SIG-M5 (cell line): ENCODE results near the gene SYT1.
"Not testable (repeated sequence)": the region's sequence is repeated elsewhere in the genome, so short reads cannot be mapped to it uniquely, and the experiment has no call there.

Experiments used
- DNase-seq: peaks from one replicate; lab custom pipeline; 2025; lab: John Stamatoyannopoulos, UW

SYT1 gene

GRCh38 chr12:79141776-79142175 lies 277.2 kb downstream of the SYT1 start:
- no peak for DNase-seq

- DNase-seq: no peak
Observed at GRCh38 chr12:79143803-79144202, 279.2 kb downstream of the SYT1 start.

GRCh38 chr12:79151956-79152355 lies 287.4 kb downstream of the SYT1 start:
- DNase-seq: no peak

DNA sequence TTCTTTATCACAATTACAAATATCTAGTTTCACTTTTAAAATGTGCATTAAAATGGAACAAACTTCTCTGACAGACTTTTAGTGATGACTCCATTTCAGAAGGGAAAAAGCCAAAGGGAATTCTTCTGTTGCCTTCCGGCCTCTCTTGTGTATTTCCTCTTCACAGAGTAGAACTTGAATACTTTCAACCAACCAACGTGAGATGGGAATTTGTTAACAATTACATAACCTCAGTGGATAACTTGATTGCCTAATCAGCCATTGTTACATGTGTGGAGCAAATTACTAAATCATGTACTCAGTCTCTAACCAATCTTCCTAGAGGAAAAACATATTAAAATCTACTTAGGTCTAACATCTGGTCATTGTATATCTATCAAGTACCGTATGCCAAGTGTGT lies 291.1 kb downstream of the SYT1 start:
- DNase-seq: no peak

- no peak for DNase-seq
Observed at GRCh38 chr12:79156846-79157463, 292.4 kb downstream of the SYT1 start.

- DNase-seq: no peak
Observed at GRCh38 chr12:79161249-79161934, 296.8 kb downstream of the SYT1 start.

GRCh38 chr12:79162147-79162772 lies 297.7 kb downstream of the SYT1 start:
- no peak for DNase-seq

GRCh38 chr12:79162948-79163347 lies 298.4 kb downstream of the SYT1 start:
- no peak for DNase-seq

GRCh38 chr12:79164890-79165289 lies 300.3 kb downstream of the SYT1 start:
- DNase-seq: no peak

DNA sequence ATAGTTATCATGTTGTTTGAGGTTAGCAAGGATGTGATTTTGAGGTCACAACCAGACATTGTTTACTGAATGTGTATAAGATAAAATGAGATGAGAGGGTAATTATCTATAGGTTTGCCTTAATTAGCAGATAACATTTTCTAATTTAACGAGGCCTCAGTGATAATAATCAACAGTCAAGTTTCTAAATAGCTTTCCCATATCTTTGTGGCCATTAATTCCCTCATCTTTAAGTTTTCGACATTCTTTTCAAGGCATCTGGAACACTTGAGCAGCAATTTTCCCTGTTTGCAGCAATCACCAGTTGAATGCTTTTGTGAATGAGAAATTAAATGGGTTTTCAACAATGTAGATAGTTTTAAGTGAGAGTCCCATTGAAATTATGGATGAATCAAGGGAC lies 304.1 kb downstream of the SYT1 start:
- no peak for DNase-seq

DNA sequence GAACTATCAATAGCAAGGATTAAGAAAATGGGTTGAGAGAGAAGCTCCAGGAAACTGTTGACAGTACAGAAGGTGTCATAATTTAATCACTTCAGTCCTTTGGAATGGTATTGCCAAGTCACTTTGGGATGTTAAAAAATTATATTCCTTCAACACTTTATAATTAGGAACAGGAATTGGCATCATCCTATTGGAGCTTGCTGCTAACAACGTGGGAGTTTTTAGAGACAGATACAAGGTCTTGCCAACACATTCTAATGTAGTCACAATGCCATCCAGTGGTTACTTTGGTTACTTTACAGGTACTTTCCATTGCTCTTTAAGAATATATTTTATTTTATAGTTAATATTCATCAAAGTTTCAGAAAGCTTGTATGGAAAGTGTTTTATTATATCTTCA lies 310.1 kb downstream of the SYT1 start:
- no peak for DNase-seq

- no peak for DNase-seq
Observed at GRCh38 chr12:79183003-79183402, 318.4 kb downstream of the SYT1 start.

GRCh38 chr12:79183926-79184325 lies 319.4 kb downstream of the SYT1 start:
- no peak for DNase-seq

DNA sequence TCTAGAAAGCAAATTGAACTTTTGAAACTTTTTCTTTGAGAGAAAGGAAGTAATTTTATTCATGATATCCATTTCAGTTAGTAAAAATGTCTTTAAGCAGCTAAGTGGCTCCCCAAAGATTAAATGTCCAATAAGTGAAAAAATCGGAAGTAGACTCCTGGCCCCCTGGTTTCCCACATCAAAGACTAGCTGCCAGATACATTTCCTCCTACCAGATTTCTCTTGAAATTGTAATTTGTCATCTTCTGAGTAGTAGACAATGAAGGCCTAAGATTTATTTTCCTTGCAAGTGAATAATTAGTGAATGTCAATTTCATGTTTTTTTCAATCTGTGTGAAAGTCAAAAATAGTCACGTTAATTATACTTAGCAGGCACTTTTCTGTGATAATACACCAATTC lies 321.9 kb downstream of the SYT1 start:
- DNase-seq: no peak

- no peak for DNase-seq
Observed at GRCh38 chr12:79187032-79187431, 322.5 kb downstream of the SYT1 start.

DNA sequence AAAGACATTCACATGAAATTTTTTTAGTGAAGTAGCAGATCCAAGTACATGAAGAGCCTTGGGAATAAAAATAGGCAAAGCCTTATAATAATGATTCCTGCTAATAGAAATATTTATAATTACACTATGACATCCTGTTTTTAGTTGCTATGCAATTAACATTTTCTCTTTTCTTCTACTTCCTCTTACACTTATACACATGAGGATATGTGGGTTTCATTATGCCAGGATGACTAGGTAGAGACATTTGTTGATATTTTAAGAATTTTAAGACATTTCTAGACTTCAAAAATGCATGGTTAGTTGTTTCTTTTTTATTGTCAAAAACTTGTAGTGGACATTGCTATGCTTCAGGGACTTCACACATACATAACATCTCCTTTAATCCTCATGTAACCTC lies 326.8 kb downstream of the SYT1 start:
- DNase-seq: no peak

DNA sequence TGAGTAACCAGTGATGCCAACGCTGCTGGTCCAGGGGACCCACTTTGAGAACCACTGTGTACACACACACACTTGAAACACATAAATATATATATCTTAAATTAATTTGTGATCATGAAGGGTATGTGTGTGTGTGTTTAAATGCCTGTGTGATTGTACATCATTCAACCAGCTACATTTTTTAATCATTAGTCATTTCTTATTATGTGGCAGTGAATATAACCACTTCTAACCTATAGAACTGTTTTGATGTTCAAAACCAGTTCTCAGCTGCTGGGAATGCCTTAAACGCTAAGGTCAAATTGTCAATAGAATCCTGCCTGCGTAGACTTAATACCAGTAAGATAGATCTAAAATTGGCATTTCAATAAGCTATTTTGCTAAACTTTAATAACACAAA lies 330.0 kb downstream of the SYT1 start:
- no peak for DNase-seq

GRCh38 chr12:79199166-79199565 lies 334.6 kb downstream of the SYT1 start:
- DNase-seq: no peak

GRCh38 chr12:79200176-79200575 lies 335.6 kb downstream of the SYT1 start:
- no peak for DNase-seq

DNA sequence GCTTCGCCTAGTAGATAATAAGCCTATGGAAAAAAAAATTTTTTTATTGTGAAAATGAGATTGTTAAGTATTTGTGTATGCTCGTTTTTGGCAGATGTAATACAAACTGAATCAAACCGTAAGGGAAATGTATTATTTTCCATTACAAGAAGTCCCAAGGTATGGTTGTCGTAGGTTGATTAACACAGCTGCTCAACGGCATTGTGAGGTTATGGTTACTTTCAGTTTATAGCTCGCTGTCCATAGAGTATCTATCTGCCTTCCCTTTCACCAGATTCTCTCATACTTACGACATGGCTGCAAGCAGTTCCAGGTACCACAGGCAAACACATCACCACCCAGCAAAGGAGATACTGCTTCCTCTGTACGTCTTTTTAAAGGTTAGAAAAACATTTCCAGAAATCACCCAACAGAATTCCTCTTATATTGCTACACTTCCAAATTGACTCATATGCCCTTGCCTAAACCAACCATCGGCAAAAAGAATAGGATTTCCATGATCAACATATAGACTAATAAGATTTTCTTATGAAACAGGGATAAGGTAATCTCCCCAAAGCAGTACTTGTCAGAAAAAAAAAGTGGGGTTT lies 338.6 kb downstream of the SYT1 start:
- no peak for DNase-seq

DNA sequence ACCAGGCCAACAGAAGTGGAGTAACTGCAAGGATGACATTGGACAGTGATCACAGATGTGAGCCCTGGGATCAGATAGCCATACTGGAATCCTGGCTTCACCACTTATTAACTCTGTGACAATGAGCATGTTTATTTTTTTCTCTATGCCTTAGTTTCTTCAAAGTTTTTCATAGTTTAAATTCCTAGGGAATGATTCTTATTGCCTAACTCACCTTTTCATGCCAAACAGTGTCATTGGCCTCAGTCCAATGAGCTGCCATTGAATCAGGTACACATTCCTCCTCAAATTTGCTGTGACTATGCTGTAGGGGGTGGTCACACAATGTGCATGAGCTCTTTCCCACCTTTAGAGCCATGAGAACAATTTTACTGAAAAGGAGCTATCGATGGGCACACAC lies 342.3 kb downstream of the SYT1 start:
- no peak for DNase-seq

GRCh38 chr12:79210403-79210802 lies 345.8 kb downstream of the SYT1 start:
- not testable (repeated sequence) for DNase-seq

- no peak for DNase-seq
Observed at GRCh38 chr12:79217306-79217705, 352.7 kb downstream of the SYT1 start.
